ENCODE results near the gene OLFML2A.
A peak's percentile ranks its signal among the peaks of the same experiment; 100 is the strongest.

OLFML2A gene

GRCh38 chr9:124855944-124856765 is 79.2 kb downstream of the OLFML2A start:
- DNase-seq: no peak

GRCh38 chr9:124857533-124858162 is 80.7 kb downstream of the OLFML2A start:
- no peak for DNase-seq

- DNase-seq: no peak
Measured at GRCh38 chr9:124858330-124859046, 81.6 kb downstream of the OLFML2A start.

GRCh38 chr9:124859803-124860581 is 83.1 kb downstream of the OLFML2A start:
- no peak for DNase-seq

GRCh38 chr9:124860582-124861341 is 83.8 kb downstream of the OLFML2A start:
- DNase-seq: no peak

GRCh38 chr9:124861342-124862229 is 84.7 kb downstream of the OLFML2A start, which contains the start of the genes ARPC5L and RPL35:
Gene ARPC5L, plus strand, starts transcription at chr9:124862130. Its CDS starts 7,161 bp downstream, at chr9:124869291.
Gene RPL35, minus strand, starts transcription at chr9:124861957. Its CDS starts 45 bp downstream, at chr9:124861912.
- DNase-seq: peak; percentile 91 to 96 (median 94)

GRCh38 chr9:124863371-124863871 is 86.5 kb downstream of the OLFML2A start:
- DNase-seq: no peak
